Lower leg skin (tissue), 3 donors: Measurements from ENCODE around the gene PCA3.

Source experiments
- POLR2A ChIP-seq, 2 donors: fragments of 450-650 bp; IDR thresholded peaks; one replicate each; pipeline ENCODE4 v1.6.1; 2016 to 2017; ENCODE audit warnings: antibody characterized with exemption in 2 of 2, mild to moderate bottlenecking in 1 of 2, moderate library complexity in 1 of 2
- TF ChIP-seq, protein P1 (sequence below), 3 donors: fragments of 450-650 bp; IDR thresholded peaks; one replicate each; pipeline ENCODE4 v1.5.1; 2016; ENCODE audit warnings: antibody characterized with exemption in 3 of 3, mild to moderate bottlenecking in 3 of 3, moderate library complexity in 2 of 3

DNA sequence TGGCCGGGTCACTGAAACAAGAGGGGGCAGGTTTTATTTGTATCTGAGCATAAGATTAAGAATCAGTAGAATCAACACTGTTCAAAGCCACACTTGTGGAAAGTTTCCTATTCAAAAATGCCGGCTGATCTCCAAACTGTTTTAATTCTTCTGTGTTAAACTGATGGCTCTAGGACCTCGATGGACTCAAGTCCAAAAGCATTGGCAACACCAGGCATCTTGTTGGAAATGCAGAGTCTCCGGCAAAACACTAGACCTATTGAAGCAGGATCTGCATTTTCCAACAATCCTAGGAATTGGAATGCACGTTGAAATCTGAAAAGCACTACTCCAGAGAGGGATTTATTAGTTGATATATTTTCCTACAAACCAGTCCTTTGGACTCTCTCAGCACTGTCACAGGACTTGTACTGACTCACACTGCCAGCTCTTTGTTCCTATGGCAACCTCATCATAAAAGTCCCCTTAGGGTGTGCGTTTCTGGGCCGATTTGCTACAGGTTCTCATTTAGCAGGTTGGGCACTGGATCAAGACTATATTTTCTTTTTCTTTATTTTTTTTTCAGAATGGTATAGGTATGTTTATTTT lies 48.1 kb upstream of the PCA3 start:
- TF ChIP-seq, protein P1, sequence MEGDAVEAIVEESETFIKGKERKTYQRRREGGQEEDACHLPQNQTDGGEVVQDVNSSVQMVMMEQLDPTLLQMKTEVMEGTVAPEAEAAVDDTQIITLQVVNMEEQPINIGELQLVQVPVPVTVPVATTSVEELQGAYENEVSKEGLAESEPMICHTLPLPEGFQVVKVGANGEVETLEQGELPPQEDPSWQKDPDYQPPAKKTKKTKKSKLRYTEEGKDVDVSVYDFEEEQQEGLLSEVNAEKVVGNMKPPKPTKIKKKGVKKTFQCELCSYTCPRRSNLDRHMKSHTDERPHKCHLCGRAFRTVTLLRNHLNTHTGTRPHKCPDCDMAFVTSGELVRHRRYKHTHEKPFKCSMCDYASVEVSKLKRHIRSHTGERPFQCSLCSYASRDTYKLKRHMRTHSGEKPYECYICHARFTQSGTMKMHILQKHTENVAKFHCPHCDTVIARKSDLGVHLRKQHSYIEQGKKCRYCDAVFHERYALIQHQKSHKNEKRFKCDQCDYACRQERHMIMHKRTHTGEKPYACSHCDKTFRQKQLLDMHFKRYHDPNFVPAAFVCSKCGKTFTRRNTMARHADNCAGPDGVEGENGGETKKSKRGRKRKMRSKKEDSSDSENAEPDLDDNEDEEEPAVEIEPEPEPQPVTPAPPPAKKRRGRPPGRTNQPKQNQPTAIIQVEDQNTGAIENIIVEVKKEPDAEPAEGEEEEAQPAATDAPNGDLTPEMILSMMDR (IDR thresholded peaks at IDR 0.05), result no peak
- TF ChIP-seq POLR2A (IDR thresholded peaks at IDR 0.05), result no peak
